IMR-90 (cell line): ENCODE data around the gene SPINT3. TPM values are rescaled to one million over a fixed set of nuclear protein-coding genes. Genes with fewer than 3 reads are reported as not detected.

Experiments
- ATAC-seq: fragments of 200-7000 bp; cut with Tn5 transposase; 2 replicates; pipeline ENCODE4 v1.9.1; 2020; ENCODE audit warnings: low read depth, mild to moderate bottlenecking, moderate library complexity
- BruUV-seq: library from RNA; stranded (reverse); fragments of 400-500 nt; replicated peaks from 2 replicates; lab custom pipeline; 2021; lab: Mats Ljungman, UMichigan
- CTCF ChIA-PET: fragments of 300-600 bp; formaldehyde crosslinking; extraction: SDS; loops from one replicate; lab custom pipeline; 2021; ENCODE audit warnings: antibody characterized with exemption; lab: Yijun Ruan, JAX
- POLR2A ChIA-PET: fragments of 300-600 bp; sonication (Branson Sonifier 250); formaldehyde crosslinking; loops from one replicate; lab custom pipeline; 2022; ENCODE audit warnings: antibody characterized with exemption; ENCODE audit not compliant: unreplicated experiment; lab: Charles Lee
- DNase-seq: peaks from one replicate; pipeline ENCODE4 v3.0.0; 2013
- H2AFZ ChIP-seq: replicated peaks from 2 replicates; pipeline ENCODE3; 2013; ENCODE audit warnings: low read length, mild to moderate bottlenecking; ENCODE audit not compliant: poor library complexity
- H2AK5ac ChIP-seq: 2 replicates; pipeline ENCODE4 v1.6.1; 2013; ENCODE audit warnings: low read depth, low read length, inconsistent platforms
- H2AK9ac ChIP-seq: replicated peaks from 2 replicates; pipeline ENCODE3; 2013; ENCODE audit warnings: mild to moderate bottlenecking, low read depth, low read length, moderate library complexity; ENCODE audit not compliant: poor library complexity
- H2BK120ac ChIP-seq: 2 replicates; pipeline ENCODE4 v1.6.1; 2013; ENCODE audit warnings: low read depth, low read length, inconsistent platforms
- H2BK15ac ChIP-seq: 3 replicates; pipeline ENCODE4 v1.6.1; 2013; ENCODE audit warnings: low read depth, low read length, inconsistent platforms
- H2BK20ac ChIP-seq: 2 replicates; pipeline ENCODE4 v1.6.1; 2013; ENCODE audit warnings: low read depth, mild to moderate bottlenecking, inconsistent platforms, low read length, moderate library complexity
- H2BK5ac ChIP-seq: 2 replicates; pipeline ENCODE4 v1.6.1; 2013; ENCODE audit warnings: mild to moderate bottlenecking, low read depth, low read length, inconsistent platforms; ENCODE audit not compliant: poor library complexity, severe bottlenecking
- H3K14ac ChIP-seq: replicated peaks from 2 replicates; pipeline ENCODE4 v1.6.1; 2013; ENCODE audit warnings: low read depth, low read length, inconsistent platforms
- H3K18ac ChIP-seq: 2 replicates; pipeline ENCODE4 v1.6.1; 2013; ENCODE audit warnings: low read depth, low read length, control low read depth
- H3K23ac ChIP-seq: 2 replicates; pipeline ENCODE4 v1.6.1; 2013; ENCODE audit warnings: low read depth, low read length, inconsistent platforms
- H3K27ac ChIP-seq: 2 replicates; pipeline ENCODE4 v1.5.1; 2013; ENCODE audit warnings: mild to moderate bottlenecking, control low read depth, low read length; ENCODE audit not compliant: insufficient read depth
- H3K27me3 ChIP-seq: 2 replicates; pipeline ENCODE4 v1.6.1; 2013; ENCODE audit warnings: low read length; ENCODE audit not compliant: control insufficient read depth, insufficient read depth
- H3K36me3 ChIP-seq: 2 replicates; pipeline ENCODE4 v1.6.1; 2013; ENCODE audit warnings: low read length, mixed read lengths; ENCODE audit not compliant: control insufficient read depth, insufficient read depth
- H3K4ac ChIP-seq: 2 replicates; pipeline ENCODE4 v1.6.1; 2013; ENCODE audit warnings: low read depth, low read length, inconsistent platforms
- H3K4me1 ChIP-seq: 2 replicates; pipeline ENCODE4 v1.6.1; 2013; ENCODE audit warnings: low read length, mixed read lengths; ENCODE audit not compliant: control insufficient read depth, insufficient read depth
- H3K4me2 ChIP-seq: 2 replicates; pipeline ENCODE4 v1.6.1; 2013; ENCODE audit warnings: low read depth, mild to moderate bottlenecking, control low read depth, low read length, moderate library complexity
- H3K4me3 ChIP-seq: 2 replicates; pipeline ENCODE4 v1.5.1; 2013; ENCODE audit warnings: low read depth, mild to moderate bottlenecking, control low read depth, low read length, moderate library complexity; ENCODE audit not compliant: insufficient read depth
- H3K56ac ChIP-seq: 2 replicates; pipeline ENCODE4 v1.6.1; 2013; ENCODE audit warnings: low read length, inconsistent platforms; ENCODE audit not compliant: insufficient read depth; ENCODE audit errors: extremely low read depth
- H3K79me1 ChIP-seq, 2 experiments: 2 replicates each; pipeline ENCODE4 v1.6.1; 2013; ENCODE audit warnings: low read length in 2 of 2, inconsistent platforms in 1 of 2, low read depth in 1 of 2
- H3K9ac ChIP-seq: 2 replicates; pipeline ENCODE4 v1.6.1; 2013; ENCODE audit warnings: low read depth, low read length, control low read depth
- H3K9me1 ChIP-seq: 2 replicates; pipeline ENCODE4 v1.6.1; 2013; ENCODE audit warnings: low read length, inconsistent platforms; ENCODE audit not compliant: insufficient read depth
- H3K9me3 ChIP-seq: 2 replicates; pipeline ENCODE4 v1.6.1; 2013; ENCODE audit warnings: low read length; ENCODE audit not compliant: control insufficient read depth, insufficient read depth
- H4K20me1 ChIP-seq: 2 replicates; pipeline ENCODE4 v1.6.1; 2013; ENCODE audit warnings: low read length, inconsistent platforms; ENCODE audit not compliant: insufficient read depth
- H4K5ac ChIP-seq: 2 replicates; pipeline ENCODE4 v1.6.1; 2013; ENCODE audit warnings: mild to moderate bottlenecking, low read depth, low read length, control low read depth
- H4K8ac ChIP-seq, 2 experiments: 2 replicates each; pipeline ENCODE4 v1.6.1; 2013; ENCODE audit warnings: low read depth in 2 of 2, low read length in 2 of 2, control low read depth in 1 of 2, inconsistent platforms in 1 of 2
- H4K91ac ChIP-seq: 2 replicates; pipeline ENCODE4 v1.6.1; 2013; ENCODE audit warnings: low read depth, low read length, inconsistent platforms; ENCODE audit not compliant: insufficient read depth
- CHD1 ChIP-seq: IDR thresholded peaks from 2 replicates; pipeline ENCODE4 v1.6.1; 2012; ENCODE audit warnings: low read depth, low read length, improper control_type of control experiment
- ELK1 ChIP-seq: fragments of 150-350 bp; IDR thresholded peaks from 2 replicates; pipeline ENCODE4 v1.6.1; 2016; ENCODE audit warnings: low read depth, mild to moderate bottlenecking, low read length, moderate library complexity, borderline replicate concordance
- MAFK ChIP-seq: IDR thresholded peaks from 2 replicates; pipeline ENCODE4 v1.6.1; 2012; ENCODE audit warnings: low read depth, low read length, improper control_type of control experiment
- RAD21 ChIP-seq: IDR thresholded peaks from 2 replicates; pipeline ENCODE4 v1.6.1; 2012; ENCODE audit warnings: low read length, improper control_type of control experiment
- WGBS, 2 experiments: methylation state at CpG; one replicate each; pipeline versions ENCODE4 v1.1.5 to v1.1.7; 2013; ENCODE audit warnings: missing lambda C conversion rate in 2 of 2; ENCODE audit not compliant: insufficient read length in 1 of 2; ENCODE audit errors: extremely low coverage in 2 of 2; 5-methylcytosine and 5-hydroxymethylcytosine counted together
- dilution Hi-C: fragments of 300-500 bp; cut with HindIII; formaldehyde crosslinking; loops from one replicate; pipeline ENCODE4 v1.14.3; 2018; ENCODE audit warnings: low sequenced_read_pairs; ENCODE audit not compliant: unreplicated experiment
- in situ Hi-C: fragments of 300-500 bp; cut with MboI; formaldehyde crosslinking; loops from 3 replicates; pipeline ENCODE4 v1.14.3; 2019; ENCODE audit warnings: low sequenced_read_pairs, inconsistent platforms, mixed read lengths
- intact Hi-C: fragments of 100-400 bp; cut with micrococcal nuclease; formaldehyde crosslinking; loops from 2 replicates; pipeline ENCODE4 v1.10.0; 2022
- polyA plus RNA-seq, 3 experiments: library from polyadenylated mRNA; depleted of rRNA; stranded (reverse); fragments of >200 nt; gene quantifications; 2 replicates each; pipeline ENCODE4 v1.2.3, GENCODE V29; 2012; ENCODE audit warnings: low replicate concordance in 1 of 3
- total RNA-seq: library from RNA; depleted of rRNA; stranded (reverse); fragments of >200 nt; gene quantifications from 2 replicates; pipeline ENCODE4 v1.2.3, GENCODE V29; 2012

The SPINT3 gene
- total and polyA plus RNA-seq, 2 of the 4 experiments (the other 2 are of a cell fraction): not detected

GRCh38 chr20:45518282-45518681 is 2.9 kb upstream of the SPINT3 start:
- Histone ChIP-seq H2BK15ac (no peak overlapping the region), H2AK5ac (no peak overlapping the region), H4K20me1 (no peaks in the 10 kb centered on the region), H3K27me3 (no peaks in the 10 kb centered on the region), H3K27ac (no peak overlapping the region), H3K18ac (no peak overlapping the region), H2BK5ac (no peak overlapping the region), H3K9ac (no peak overlapping the region), H3K9me1 (no peaks in the 10 kb centered on the region), H3K14ac (no peak overlapping the region), H3K9me3 (no peaks in the 10 kb centered on the region), H3K4me2 (no peak overlapping the region), H2AK9ac (no peak overlapping the region), H3K56ac (no peak overlapping the region), H3K4ac (no peak overlapping the region), H2AFZ (no peak overlapping the region), H2BK20ac (no peak overlapping the region), H4K8ac (no peak overlapping the region), H3K4me1 (no peaks in the 10 kb centered on the region), H3K4me3 (no peak overlapping the region), H3K36me3 (no peaks in the 10 kb centered on the region), H4K91ac (no peak overlapping the region), H3K79me1 (no peaks in the 10 kb centered on the region), H3K23ac (no peak overlapping the region), H4K5ac (no peak overlapping the region), H2BK120ac (no peak overlapping the region)
- 40% methylated on average over 1 of the region's 2 CpGs; no CpG with 5 or more reads in 1 of the 2 experiments for WGBS, 2 experiments
- DNase-seq (no peak), ATAC-seq (no peak)
- no TSS peak for BruUV-seq
- dilution Hi-C loops: no loop called here
- intact Hi-C loops: no loop called here
- in situ Hi-C loops: no loop called here
- CTCF ChIA-PET: no interaction called here
- TF ChIP-seq ELK1: no peak
- no peak for TF ChIP-seq RAD21
- no peak for TF ChIP-seq MAFK
- no peak for TF ChIP-seq CHD1
- POLR2A ChIA-PET: no interaction called here
